Amygdala (tissue), 56 donors: ENCODE results near the gene TCIRG1.
A peak's percentile ranks its signal among the peaks of the same experiment; 100 is the strongest.

Experiments
- DNase-seq, 56 donors: peaks; one replicate each; lab custom pipeline; 2025; lab: John Stamatoyannopoulos, UW

TCIRG1 gene

DNA sequence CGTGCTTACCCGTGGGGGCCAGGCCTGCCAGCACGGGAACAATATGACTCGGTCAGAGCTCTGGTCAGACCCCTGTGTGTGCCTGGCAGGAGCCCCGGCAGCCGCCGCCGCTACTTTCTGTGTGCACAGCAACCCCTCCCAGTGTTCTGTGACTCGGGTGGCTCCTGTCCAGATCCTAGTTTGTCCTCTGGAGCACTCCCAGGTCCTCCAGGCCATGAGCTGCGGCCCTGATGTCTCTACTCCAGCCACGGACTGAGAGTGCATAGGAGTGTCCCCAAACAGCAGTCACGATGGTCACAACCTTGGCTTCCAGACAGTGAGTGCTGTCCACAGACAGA, 5.1 kb upstream of the TCIRG1 start:
- peak in 5 of 56 donors; percentile 11 to 28 (median 23) for DNase-seq

GRCh38 chr11:68035266-68035876, 3.5 kb upstream of the TCIRG1 start:
- no peak for DNase-seq

DNA sequence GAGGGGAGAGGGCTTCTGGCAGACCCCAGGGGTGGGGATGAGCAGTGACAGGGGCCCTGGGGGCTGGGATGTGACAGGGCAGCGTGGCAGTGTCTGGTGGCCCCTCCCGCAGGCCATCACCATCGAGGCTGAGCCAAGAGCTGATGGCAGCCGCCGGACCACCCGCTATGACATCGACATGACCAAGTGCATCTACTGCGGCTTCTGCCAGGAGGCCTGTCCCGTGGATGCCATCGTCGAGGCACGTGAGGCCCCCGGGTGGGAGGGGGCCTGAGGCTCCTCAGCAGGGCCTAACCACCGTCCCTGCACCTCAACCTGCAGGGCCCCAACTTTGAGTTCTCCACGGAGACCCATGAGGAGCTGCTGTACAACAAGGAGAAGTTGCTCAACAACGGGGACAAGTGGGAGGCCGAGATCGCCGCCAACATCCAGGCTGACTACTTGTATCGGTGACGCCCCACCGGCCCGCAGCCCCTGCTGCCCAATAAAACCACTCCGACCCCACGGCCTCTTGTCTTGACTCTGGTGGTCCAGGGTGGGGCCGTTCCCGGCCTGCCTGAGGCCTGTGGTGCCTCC, 2.6 kb upstream of the TCIRG1 start:
- no peak for DNase-seq

DNA sequence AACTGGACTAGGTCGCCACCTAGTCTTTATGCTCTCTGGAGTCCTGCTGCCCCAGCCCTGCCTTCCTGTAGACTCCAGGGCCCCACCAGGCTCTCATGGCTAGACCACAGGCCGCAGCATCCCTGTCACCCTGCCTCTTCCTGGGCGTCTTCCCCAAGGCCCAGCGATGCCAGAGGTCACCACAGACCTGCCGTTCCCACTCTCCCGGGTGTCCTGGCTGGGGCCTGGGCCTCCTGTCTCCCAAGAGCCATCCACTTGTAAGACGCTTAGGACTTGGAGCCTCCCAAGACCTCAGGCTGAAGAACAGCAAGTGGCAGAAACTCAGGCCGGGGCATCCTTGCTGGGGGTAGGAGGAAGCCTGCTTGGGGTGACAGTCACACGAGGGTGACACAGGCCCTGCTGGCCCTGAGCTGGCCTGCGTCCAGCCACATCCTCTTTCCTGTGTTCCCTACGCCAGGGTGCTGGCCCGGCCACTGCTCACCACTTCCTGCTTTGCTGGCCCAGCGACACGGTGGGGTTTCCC, 2.0 kb upstream of the TCIRG1 start:
- DNase-seq = peak in 8 of 56 donors; percentile 12 to 42 (median 30)

DNA sequence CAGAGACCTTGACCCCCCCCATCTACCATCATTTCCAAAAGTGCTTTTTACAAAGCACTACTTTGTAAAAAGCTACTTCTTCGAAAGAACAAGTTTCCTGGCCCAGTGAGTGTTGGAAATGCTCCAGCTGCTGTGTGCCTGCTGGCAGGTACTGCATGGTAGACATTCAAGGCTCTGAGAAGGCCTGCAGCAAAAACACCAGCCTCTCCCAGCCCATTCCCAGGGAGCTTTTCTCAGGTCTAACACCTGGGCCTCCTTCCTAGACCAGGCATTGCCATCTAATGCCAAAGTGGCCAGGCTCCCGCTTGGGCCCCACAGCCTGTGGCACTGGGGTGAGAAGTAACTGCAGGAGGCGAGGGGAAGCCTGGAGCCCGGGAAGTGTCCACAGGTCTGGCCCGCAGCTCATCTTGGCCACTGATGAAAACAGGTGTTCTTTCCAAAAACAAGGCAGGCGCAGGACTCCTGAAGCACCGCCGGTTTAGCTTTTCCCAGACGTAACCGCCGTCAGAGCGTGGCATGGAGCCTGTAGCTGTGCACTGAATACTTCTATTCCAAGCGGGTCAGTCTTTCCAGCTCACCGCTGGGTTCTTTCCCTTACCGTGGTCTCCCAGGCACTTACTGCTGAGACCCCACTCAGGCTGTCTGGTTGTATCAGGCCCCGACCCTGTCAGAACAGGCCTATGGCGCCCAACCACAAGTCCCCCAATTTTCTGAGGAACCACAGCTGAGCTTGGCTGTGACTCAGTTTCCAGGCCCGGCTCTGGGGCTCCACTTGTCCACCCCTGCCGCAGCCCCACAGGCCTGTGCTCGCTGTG, 1.2 kb upstream of the TCIRG1 start:
- DNase-seq = peak in 7 of 56 donors; percentile 12 to 38 (median 25)

GRCh38 chr11:68038226-68038717, 553 bp upstream of the TCIRG1 start:
- no peak for DNase-seq

- DNase-seq = no peak
Observed at GRCh38 chr11:68039526-68040086, 781 bp downstream of the TCIRG1 start.

- peak in 2 of 56 donors; percentile 13 to 16 for DNase-seq
Observed at GRCh38 chr11:68040101-68040956, 1.5 kb downstream of the TCIRG1 start.

GRCh38 chr11:68040957-68041591, 2.2 kb downstream of the TCIRG1 start:
- no peak for DNase-seq

GRCh38 chr11:68041617-68042218, 2.9 kb downstream of the TCIRG1 start:
- no peak for DNase-seq

- DNase-seq = no peak
Observed at GRCh38 chr11:68042219-68043028, 3.6 kb downstream of the TCIRG1 start.

DNA sequence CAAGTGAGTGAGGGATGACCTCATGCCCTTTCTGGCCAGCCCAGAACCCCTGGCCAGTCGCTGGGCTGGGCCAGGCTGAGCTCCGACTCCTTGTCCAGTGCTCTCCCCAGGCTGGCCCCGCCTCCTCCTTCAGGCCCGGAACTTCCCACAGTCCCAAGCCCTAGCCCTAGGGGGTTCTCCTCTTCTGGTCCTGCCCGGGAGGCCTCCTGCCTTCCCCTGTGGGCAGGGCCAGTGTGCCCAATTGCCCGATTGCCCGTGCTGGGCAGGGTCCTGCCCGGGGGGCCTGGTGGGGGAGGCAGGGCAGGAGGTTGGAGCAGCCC, 4.2 kb downstream of the TCIRG1 start:
- no peak for DNase-seq

DNA sequence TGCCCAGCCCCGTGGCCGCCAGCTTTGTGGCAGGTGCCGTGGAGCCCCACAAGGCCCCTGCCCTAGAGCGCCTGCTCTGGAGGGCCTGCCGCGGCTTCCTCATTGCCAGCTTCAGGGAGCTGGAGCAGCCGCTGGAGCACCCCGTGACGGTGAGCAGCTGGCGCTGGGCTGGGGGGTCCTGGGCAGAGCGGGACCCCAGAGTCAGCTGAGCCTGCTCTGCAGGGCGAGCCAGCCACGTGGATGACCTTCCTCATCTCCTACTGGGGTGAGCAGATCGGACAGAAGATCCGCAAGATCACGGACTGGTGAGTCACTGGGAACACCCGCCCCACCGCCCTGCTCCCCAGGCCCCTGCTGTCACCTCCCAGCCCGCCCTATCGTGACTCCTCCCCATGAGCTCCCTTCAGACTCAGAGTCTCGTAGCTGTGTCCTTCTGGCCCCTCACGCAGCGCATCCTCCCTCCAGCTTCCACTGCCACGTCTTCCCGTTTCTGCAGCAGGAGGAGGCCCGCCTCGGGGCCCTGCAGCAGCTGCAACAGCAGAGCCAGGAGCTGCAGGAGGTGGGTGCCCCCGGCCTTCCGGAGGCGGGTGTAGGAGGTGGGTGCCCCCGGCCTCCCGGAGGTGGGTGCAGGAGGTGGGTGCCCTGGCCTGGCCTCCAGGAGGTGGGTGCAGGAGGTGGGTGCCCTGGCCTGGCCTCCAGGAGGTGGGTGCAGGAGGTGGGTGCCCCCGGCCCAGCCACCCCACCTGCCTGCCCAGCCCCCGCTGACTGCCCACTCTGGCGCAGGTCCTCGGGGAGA, 4.7 kb downstream of the TCIRG1 start:
- DNase-seq = no peak

GRCh38 chr11:68044145-68044813, 5.5 kb downstream of the TCIRG1 start:
- no peak for DNase-seq

DNA sequence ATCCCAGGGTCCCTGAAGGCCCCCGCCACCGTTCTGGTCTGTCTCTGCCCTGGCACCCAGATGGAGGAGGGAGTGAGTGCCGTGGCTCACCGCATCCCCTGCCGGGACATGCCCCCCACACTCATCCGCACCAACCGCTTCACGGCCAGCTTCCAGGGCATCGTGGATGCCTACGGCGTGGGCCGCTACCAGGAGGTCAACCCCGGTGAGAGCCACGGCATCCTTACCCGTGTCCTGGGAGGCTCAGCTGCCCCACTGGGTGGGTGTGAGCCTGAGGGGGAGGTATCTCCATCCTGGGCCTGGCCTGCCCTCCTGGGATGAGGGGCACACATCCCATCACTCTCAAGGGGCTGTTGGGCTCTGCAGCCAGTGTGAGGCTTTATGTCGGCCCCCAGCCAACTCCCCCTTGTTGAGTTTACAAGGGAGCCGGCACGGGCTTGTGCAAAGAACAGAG, 6.1 kb downstream of the TCIRG1 start:
- no peak for DNase-seq

GRCh38 chr11:68047437-68048290, 8.8 kb downstream of the TCIRG1 start:
- peak in 5 of 56 donors; percentile 26 to 55 (median 37) for DNase-seq
